HFF-Myc (cell line): ENCODE measurements around the gene AKAP7.

ENCODE experiments used
- DNase-seq: peaks from one replicate; pipeline ENCODE4 v3.0.0-alpha.2; 2011; ENCODE audit warnings: low read depth; ENCODE audit errors: extremely low read depth
- H3K4me3 ChIP-seq: replicated peaks from 2 replicates; pipeline ENCODE4 v1.5.1; 2011; ENCODE audit warnings: low read depth, mild to moderate bottlenecking, control low read depth, low read length
- CTCF ChIP-seq: IDR thresholded peaks from 2 replicates; pipeline ENCODE4 v1.5.1; 2012; ENCODE audit warnings: mild to moderate bottlenecking, low read depth, low read length, control low read depth; ENCODE audit errors: missing control alignments

The AKAP7 gene

DNA sequence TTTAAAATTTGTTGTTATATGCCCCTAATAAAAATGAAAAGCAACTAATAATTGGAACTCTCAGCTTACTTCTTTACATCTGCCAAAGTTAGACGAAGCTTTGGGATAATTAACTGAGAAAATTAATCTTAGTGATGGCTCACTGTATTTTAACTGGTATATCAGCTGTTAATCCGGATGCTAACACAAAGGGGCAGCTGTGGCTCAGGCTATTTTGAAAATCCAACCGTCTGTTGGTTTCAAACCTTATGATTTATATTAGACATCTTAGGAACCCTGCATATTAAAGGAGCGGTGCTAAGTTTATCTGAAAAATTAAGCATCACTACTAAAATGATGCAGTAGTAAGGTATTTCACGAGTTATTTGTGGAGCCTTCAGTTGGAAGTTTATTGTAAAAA is 96.6 kb downstream of the AKAP7 start:
- no peak for DNase-seq

DNA sequence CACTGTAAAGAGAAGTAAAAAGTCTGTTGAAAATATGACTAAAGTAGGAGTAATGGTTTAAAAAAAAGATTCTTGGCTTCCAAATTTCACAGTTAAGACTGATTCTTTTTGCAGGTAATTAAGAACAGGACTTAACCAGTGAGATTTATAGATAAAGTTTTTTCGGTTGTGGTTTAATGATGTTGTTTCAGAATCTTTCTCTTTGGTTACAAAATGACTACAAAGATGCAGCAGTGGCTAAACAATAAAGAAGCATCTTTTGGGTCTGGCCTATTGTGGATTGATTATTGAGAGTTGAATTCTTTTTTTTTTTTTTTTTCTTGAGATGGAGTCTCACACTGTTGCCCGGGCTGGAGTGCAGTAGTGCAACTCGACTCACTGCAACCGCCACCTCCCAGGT is 109.7 kb downstream of the AKAP7 start:
- TF ChIP-seq CTCF, result no peak
- no peak for DNase-seq
- H3K4me3 ChIP-seq, result no peak overlapping the region

More for the DNA sequence above, 96.6 kb downstream of the AKAP7 start:
- TF ChIP-seq CTCF, result no peak
- no peak overlapping the region for H3K4me3 ChIP-seq

DNA sequence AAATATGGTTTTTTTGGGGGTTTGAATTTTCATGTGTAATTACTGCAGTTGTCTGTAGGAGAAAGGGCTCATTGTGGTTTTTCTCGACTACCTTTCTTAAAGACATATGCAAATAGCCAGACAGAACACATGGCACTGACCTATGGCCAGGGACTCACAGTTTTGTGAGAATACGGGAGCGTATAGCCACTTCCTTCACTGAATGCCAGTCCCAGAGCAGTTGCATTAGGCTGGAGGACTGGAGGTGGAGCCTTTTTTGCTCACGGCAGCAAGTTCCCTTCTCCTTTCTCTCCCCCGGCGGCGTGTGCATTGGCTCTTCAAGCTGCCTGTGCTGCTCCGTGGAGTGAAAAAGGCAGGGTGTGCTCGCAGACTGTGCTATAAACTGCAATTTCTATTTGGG is 114.9 kb downstream of the AKAP7 start:
- H3K4me3 ChIP-seq, result peak overlapping the region; percentile 13
- no peak for TF ChIP-seq CTCF
- DNase-seq, result peak; percentile 5

DNA sequence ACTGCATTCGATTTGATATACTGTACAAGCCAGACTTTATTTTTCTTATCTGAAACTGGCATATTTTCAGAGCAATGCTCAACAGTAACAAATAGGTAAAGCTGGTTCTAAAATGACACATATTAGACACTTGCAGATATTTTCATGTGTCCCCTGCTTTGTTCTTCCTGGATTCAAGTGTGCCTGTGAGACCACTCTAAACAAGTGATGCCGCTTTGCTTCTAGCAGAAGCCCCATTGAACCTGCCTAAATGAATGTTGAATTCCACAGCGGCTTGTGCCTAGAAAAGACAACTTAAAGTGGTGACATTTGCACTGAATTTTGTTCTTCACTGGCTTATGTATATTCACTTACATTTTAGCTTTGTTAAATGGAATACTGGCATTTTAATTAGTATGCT is 115.7 kb downstream of the AKAP7 start:
- no peak overlapping the region for H3K4me3 ChIP-seq
- TF ChIP-seq CTCF, result no peak
- no peak for DNase-seq

- no peak for TF ChIP-seq CTCF
- no peak overlapping the region for H3K4me3 ChIP-seq
- DNase-seq, result no peak
Measured at GRCh38 chr6:131251590-131252199, 116.4 kb downstream of the AKAP7 start.

- TF ChIP-seq CTCF, result no peak
- no peak for DNase-seq
- H3K4me3 ChIP-seq, result no peak overlapping the region
Measured at GRCh38 chr6:131255434-131255833, 120.2 kb downstream of the AKAP7 start.

DNA sequence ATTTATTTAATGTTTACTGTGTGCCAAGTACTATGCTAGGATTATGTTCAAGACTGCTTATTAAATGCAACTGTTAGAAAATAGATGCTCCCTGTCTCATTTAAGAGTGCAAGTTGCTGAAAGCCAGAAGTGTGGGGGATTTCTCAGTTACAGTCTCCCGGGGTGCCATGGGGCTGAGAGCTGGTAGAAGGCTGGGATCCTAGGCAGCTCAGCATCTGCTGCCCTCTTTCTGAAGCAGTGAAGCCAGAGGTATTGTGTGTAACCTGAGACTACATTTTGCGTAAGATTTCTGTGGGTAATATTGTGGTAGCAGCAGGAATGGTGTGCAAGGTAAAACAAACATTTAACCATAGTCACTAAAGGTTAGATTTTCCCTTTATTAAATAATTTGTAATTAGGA is 120.6 kb downstream of the AKAP7 start:
- DNase-seq, result no peak
- no peak overlapping the region for H3K4me3 ChIP-seq
- TF ChIP-seq CTCF, result no peak
